ENCODE data around the gene SEPSECS. TPM values are rescaled to one million over a fixed set of nuclear protein-coding genes. Genes with fewer than 3 reads are reported as not detected.

The SEPSECS gene
- total and polyA plus RNA-seq, 2 of the 13 experiments (the other 11 are each of a cell fraction or from before 2014, with no cell fraction given) = 9.4 to 14.3 TPM

DNA sequence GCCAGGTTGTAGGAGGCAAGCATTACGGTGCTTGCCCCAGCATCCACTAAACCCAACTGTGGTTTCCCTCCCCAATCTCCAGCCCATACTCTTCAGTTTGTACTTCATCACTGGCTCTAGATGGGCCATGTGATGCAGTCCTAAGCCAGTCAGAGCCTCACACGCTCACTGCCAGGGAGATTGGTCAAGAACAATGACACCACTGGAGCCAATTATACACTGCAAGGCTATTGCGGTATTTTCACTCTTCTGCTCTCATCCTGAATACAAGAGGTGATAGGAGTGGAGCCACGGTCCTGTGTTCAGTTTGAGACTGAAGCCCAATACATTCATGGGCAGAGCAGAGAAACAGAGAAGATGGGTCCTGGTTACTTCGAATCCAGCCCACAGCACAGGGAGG, 58.4 kb downstream of the SEPSECS start:
- TF ChIP-seq KAT2B (IDR thresholded peaks at IDR 0.05; ENCODE audit: borderline replicate concordance, low read depth, low read length) (no peak), TOPORS (CRISPR knock-in tag; IDR thresholded peaks at IDR 0.05) (no peak), ZEB1 (IDR thresholded peaks at IDR 0.05; ENCODE audit: insufficient replicate concordance, low read depth) (no peak), ZBTB42 (CRISPR knock-in tag; IDR thresholded peaks at IDR 0.05) (no peak), HHEX (CRISPR knock-in tag; IDR thresholded peaks at IDR 0.05) (no peak), ZNF567 (CRISPR knock-in tag; IDR thresholded peaks at IDR 0.05; ENCODE audit: borderline replicate concordance) (no peak), KLF15 (CRISPR knock-in tag; IDR thresholded peaks at IDR 0.05; ENCODE audit: borderline replicate concordance) (no peak)
- TF ChIP-seq, protein P1, sequence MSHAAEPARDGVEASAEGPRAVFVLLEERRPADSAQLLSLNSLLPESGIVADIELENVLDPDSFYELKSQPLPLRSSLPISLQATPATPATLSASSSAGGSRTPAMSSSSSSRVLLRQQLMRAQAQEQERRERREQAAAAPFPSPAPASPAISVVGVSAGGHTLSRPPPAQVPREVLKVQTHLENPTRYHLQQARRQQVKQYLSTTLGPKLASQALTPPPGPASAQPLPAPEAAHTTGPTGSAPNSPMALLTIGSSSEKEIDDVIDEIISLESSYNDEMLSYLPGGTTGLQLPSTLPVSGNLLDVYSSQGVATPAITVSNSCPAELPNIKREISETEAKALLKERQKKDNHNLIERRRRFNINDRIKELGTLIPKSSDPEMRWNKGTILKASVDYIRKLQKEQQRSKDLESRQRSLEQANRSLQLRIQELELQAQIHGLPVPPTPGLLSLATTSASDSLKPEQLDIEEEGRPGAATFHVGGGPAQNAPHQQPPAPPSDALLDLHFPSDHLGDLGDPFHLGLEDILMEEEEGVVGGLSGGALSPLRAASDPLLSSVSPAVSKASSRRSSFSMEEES (CRISPR knock-in tag; IDR thresholded peaks at IDR 0.05) = no peak
- TF ChIP-seq, protein P2, sequence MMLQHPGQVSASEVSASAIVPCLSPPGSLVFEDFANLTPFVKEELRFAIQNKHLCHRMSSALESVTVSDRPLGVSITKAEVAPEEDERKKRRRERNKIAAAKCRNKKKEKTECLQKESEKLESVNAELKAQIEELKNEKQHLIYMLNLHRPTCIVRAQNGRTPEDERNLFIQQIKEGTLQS (CRISPR knock-in tag; IDR thresholded peaks at IDR 0.05) = no peak
- peaks cover 11% of the 10 kb centered on the region for H3K9me3 ChIP-seq (ENCODE audit: low read length)
- no peak overlapping the region for H2AFZ ChIP-seq (ENCODE audit: low read length)
- no peaks in the 10 kb centered on the region for H4K20me1 ChIP-seq (ENCODE audit: insufficient read depth, low read length)
- no peaks in the 10 kb centered on the region for H3K36me3 ChIP-seq (replicated peaks in 1 of 2; ENCODE audit: control insufficient read depth in 1 of 2, insufficient read depth in 2 of 2, low read length in 2 of 2)
- intact Hi-C loops (cut with micrococcal nuclease; ENCODE audit: unreplicated experiment) = no loop called here
- 38% methylated on average over 5 of the region's 5 CpGs for WGBS (ENCODE audit: low lambda C conversion rate)
- H3K4me3 ChIP-seq (replicated peaks in 1 of 3; ENCODE audit: insufficient read depth in 1 of 3, low read depth in 2 of 3, low read length in 3 of 3) = no peak overlapping the region
- no peaks in the 10 kb centered on the region for H3K79me2 ChIP-seq (ENCODE audit: insufficient read depth, low read length)
- no peak overlapping the region for H3K9ac ChIP-seq (ENCODE audit: insufficient read depth, low read depth, low read length)
- H3K4me1 ChIP-seq (ENCODE audit: insufficient read depth, low read length) = peaks cover 27% of the 10 kb centered on the region
- FAIRE-seq (no peak), DNase-seq (ENCODE audit: low spot score) (no peak), ATAC-seq (no peak)
- H3K4me2 ChIP-seq (ENCODE audit: low read depth, low read length) = no peak overlapping the region
- BruUV-seq (replicated peaks) = no TSS peak
- H3K27ac ChIP-seq (ENCODE audit: extremely low read length, insufficient read depth, low read length) = no peak overlapping the region
- CTCF ChIA-PET (ENCODE audit: low intra/inter-chr PET ratio, low total read pairs) = no interaction called here
- POLR2A ChIA-PET = no interaction called here
- in situ Hi-C loops (cut with HindIII; ENCODE audit: extremely low pct_ligation_motif_present, low pct_unique_long_range_greater_than_20kb) = no loop called here
- H3K27me3 ChIP-seq (ENCODE audit: control insufficient read depth in 1 of 2, insufficient read depth in 2 of 2, low read length in 2 of 2) = peaks cover 0 to 5% of the 10 kb centered on the region in 2 experiments; a peak in 1 of 5 replicates
